Dendritic cell treated with granulocyte-macrophage colony-stimulating factor and Interleukin-4, amounts not matched to agents 40 ng/mL and 50 ng/mL, for 4 days (primary cell): ENCODE data around the gene RPSA.

Experiments
- H3K27ac Mint-ChIP-seq: one replicate; pipeline ENCODE4 v1.8.0; 2022; ENCODE audit warnings: mild to moderate bottlenecking, mixed read lengths
- H3K27me3 Mint-ChIP-seq: one replicate; pipeline ENCODE4 v1.8.0; 2022; ENCODE audit warnings: mild to moderate bottlenecking, mixed read lengths
- H3K36me3 Mint-ChIP-seq: one replicate; pipeline ENCODE4 v1.8.0; 2022; ENCODE audit warnings: low read depth, mixed read lengths
- H3K4me1 Mint-ChIP-seq: one replicate; pipeline ENCODE4 v1.8.0; 2022; ENCODE audit warnings: low read depth, mixed read lengths
- H3K4me3 Mint-ChIP-seq: one replicate; pipeline ENCODE4 v1.8.0; 2022; ENCODE audit warnings: mild to moderate bottlenecking, moderate library complexity, mixed read lengths
- H3K9me3 Mint-ChIP-seq: one replicate; pipeline ENCODE4 v1.8.0; 2022; ENCODE audit warnings: mixed read lengths
- intact Hi-C: fragments of 100-400 bp; cut with micrococcal nuclease; formaldehyde crosslinking; loops from one replicate; pipeline ENCODE4 v1.15.0; 2022

Gene RPSA

DNA sequence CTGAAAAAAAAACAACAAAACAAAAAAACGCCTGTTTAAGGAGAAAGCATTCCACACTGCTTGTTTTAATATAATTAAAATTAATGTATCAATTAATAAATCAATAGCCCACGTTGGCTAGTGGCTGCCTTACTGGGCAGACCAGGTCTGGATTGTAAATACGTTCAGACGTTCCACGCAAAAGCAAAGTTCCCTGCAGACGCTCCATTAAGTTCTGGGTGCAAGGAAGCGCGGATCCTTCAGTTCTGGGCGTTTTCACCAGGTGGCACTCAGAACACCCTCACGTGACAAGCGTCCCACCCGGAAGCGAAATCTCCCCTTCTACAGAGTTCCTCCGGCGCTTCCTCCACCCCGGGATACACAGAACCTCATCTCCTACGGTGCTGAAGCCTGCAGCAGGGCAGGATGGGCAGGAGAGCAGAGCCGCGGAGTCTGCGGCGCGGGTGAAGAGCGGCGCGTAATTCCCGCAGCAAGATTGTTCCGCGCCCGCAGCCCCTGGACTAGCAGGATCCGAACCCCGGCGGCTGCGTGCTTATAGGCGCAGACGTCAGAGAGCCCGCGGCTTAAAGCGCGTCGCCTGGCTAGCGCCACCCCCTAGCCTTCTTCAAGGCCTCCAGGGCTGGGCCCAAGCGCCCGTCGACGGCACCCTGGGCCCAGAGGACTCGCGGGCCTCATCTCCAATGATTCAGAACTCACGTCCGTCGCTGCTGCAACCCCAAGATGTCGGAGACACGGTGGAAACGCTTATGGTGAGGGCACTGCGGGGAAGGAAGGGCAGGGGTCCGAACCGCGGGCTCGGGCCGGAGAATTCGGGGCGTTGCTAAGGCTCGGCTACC, 23.3 kb upstream of the RPSA start, which contains the start of gene SLC25A38:
SLC25A38 (plus strand) TSS at position 326 of the 836 bp plus-strand sequence; CDS start at position 681, 355 bp downstream.
- Mint-ChIP-seq H3K27ac (peak within 1 kb of the TSS; percentile 94), H3K27me3 (no peaks in the 10 kb centered on the region), H3K4me3 (peak within 1 kb of the TSS; percentile 93), H3K36me3 (peaks cover 9% of the 10 kb centered on the region), H3K4me1 (peaks cover 18% of the 10 kb centered on the region), H3K9me3 (no peaks in the 10 kb centered on the region)
- intact Hi-C loops, result loop anchor here (5.0 to 10.0 kb wide), 3 partner anchors 198 to 1246 kb away; partner anchors contain the start of genes ACAA1, MYD88, SCN11A and WDR48

- peak overlapping the region; percentile 93 for H3K4me3 Mint-ChIP-seq
- H3K36me3 Mint-ChIP-seq, result peaks cover 9% of the 10 kb centered on the region
- H3K27me3 Mint-ChIP-seq, result no peaks in the 10 kb centered on the region
- peaks cover 23% of the 10 kb centered on the region for H3K4me1 Mint-ChIP-seq
- H3K27ac Mint-ChIP-seq, result peak overlapping the region; percentile 94
- H3K9me3 Mint-ChIP-seq, result no peaks in the 10 kb centered on the region
- intact Hi-C loops, result loop anchor here (1.0 to 10.0 kb wide), 4 partner anchors 22 to 1247 kb away; partner anchors contain the start of genes ACAA1, MYD88, RPSA and SCN11A
Measured at GRCh38 chr3:39383881-39384664, 22.4 kb upstream of the RPSA start.

GRCh38 chr3:39384665-39385000, 21.9 kb upstream of the RPSA start:
- Mint-ChIP-seq H3K4me1 (peaks cover 23% of the 10 kb centered on the region), H3K9me3 (no peaks in the 10 kb centered on the region), H3K27ac (no peak overlapping the region), H3K36me3 (peaks cover 14% of the 10 kb centered on the region), H3K4me3 (peak overlapping the region; percentile 59), H3K27me3 (no peaks in the 10 kb centered on the region)
- intact Hi-C loops, result loop anchor here (1.0 to 10.0 kb wide), 4 partner anchors 22 to 1247 kb away; partner anchors contain the start of genes ACAA1, MYD88, RPSA and SCN11A

GRCh38 chr3:39385456-39386090, 20.9 kb upstream of the RPSA start:
- Mint-ChIP-seq H3K27me3 (no peaks in the 10 kb centered on the region), H3K4me1 (peaks cover 26% of the 10 kb centered on the region), H3K4me3 (no peak overlapping the region), H3K36me3 (peaks cover 23% of the 10 kb centered on the region), H3K27ac (no peak overlapping the region), H3K9me3 (no peaks in the 10 kb centered on the region)
- intact Hi-C loops, result loop anchor here (10.0 kb wide), 1 partner anchor 201 kb away; no protein-coding TSS in a partner anchor

GRCh38 chr3:39386318-39386717, 20.2 kb upstream of the RPSA start:
- peaks cover 31% of the 10 kb centered on the region for H3K36me3 Mint-ChIP-seq
- H3K4me3 Mint-ChIP-seq, result no peak overlapping the region
- no peaks in the 10 kb centered on the region for H3K9me3 Mint-ChIP-seq
- H3K4me1 Mint-ChIP-seq, result peaks cover 26% of the 10 kb centered on the region
- intact Hi-C loops, result loop anchor here (10.0 kb wide), 1 partner anchor 202 kb away; no protein-coding TSS in a partner anchor
- H3K27ac Mint-ChIP-seq, result no peak overlapping the region
- H3K27me3 Mint-ChIP-seq, result no peaks in the 10 kb centered on the region

DNA sequence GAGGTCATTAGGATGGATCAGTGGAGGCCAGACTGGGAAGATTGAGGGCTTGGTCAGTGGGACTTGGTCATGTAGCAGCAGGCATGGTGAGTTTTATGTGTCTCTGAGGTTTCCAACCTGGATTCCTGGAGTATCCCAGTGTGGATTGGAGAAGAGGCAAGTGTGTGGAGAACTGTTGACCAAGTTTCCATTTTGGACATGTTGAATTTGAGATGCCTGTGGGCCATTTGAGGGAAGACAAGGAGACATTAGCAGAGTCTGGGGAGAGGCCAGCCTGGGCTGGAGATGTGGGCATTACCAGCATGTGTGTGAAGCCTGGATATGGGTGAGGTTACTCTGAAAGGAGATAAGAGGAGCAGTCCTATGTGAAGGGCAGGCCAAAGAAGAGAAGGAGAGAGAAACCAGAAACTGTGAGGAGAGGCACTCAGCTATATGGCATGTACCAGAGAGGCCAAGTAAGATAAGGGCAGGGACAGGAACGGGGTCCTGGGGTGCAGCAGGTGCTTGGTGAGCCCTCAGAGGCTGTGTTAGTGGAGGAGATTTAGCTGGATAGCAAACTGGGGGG, 19.0 kb upstream of the RPSA start:
- peaks cover 26% of the 10 kb centered on the region for H3K4me1 Mint-ChIP-seq
- no peaks in the 10 kb centered on the region for H3K9me3 Mint-ChIP-seq
- no peak overlapping the region for H3K27ac Mint-ChIP-seq
- H3K36me3 Mint-ChIP-seq, result peaks cover 42% of the 10 kb centered on the region
- no peaks in the 10 kb centered on the region for H3K27me3 Mint-ChIP-seq
- intact Hi-C loops, result loop anchor here (10.0 kb wide), 1 partner anchor 203 kb away; no protein-coding TSS in a partner anchor
- no peak overlapping the region for H3K4me3 Mint-ChIP-seq

- Mint-ChIP-seq H3K4me1 (peaks cover 26% of the 10 kb centered on the region), H3K27ac (no peak overlapping the region), H3K9me3 (no peaks in the 10 kb centered on the region), H3K4me3 (no peak overlapping the region), H3K27me3 (no peaks in the 10 kb centered on the region), H3K36me3 (peaks cover 48% of the 10 kb centered on the region)
- intact Hi-C loops, result loop anchor here (10.0 kb wide), 1 partner anchor 203 kb away; no protein-coding TSS in a partner anchor
Measured at GRCh38 chr3:39388153-39388552, 18.4 kb upstream of the RPSA start.

- Mint-ChIP-seq H3K27ac (no peak overlapping the region), H3K27me3 (no peaks in the 10 kb centered on the region), H3K4me3 (no peak overlapping the region), H3K4me1 (peaks cover 23% of the 10 kb centered on the region), H3K36me3 (peaks cover 48% of the 10 kb centered on the region), H3K9me3 (no peaks in the 10 kb centered on the region)
- intact Hi-C loops, result loop anchor here (10.0 kb wide), 1 partner anchor 204 kb away; no protein-coding TSS in a partner anchor
Measured at GRCh38 chr3:39388741-39389248, 17.7 kb upstream of the RPSA start.

GRCh38 chr3:39390181-39390580, 16.3 kb upstream of the RPSA start:
- no peak overlapping the region for H3K4me3 Mint-ChIP-seq
- H3K27ac Mint-ChIP-seq, result no peak overlapping the region
- intact Hi-C loops, result no loop called here
- peaks cover 21% of the 10 kb centered on the region for H3K4me1 Mint-ChIP-seq
- H3K27me3 Mint-ChIP-seq, result no peaks in the 10 kb centered on the region
- H3K9me3 Mint-ChIP-seq, result no peaks in the 10 kb centered on the region
- H3K36me3 Mint-ChIP-seq, result peaks cover 60% of the 10 kb centered on the region

GRCh38 chr3:39396690-39397089, 9.8 kb upstream of the RPSA start:
- intact Hi-C loops, result no loop called here
- Mint-ChIP-seq H3K9me3 (no peaks in the 10 kb centered on the region), H3K27me3 (no peaks in the 10 kb centered on the region), H3K4me1 (no peaks in the 10 kb centered on the region), H3K4me3 (no peak overlapping the region), H3K27ac (no peak overlapping the region), H3K36me3 (peaks cover 78% of the 10 kb centered on the region)

- no peak overlapping the region for H3K4me3 Mint-ChIP-seq
- H3K27me3 Mint-ChIP-seq, result no peaks in the 10 kb centered on the region
- H3K27ac Mint-ChIP-seq, result no peak overlapping the region
- intact Hi-C loops, result no loop called here
- H3K36me3 Mint-ChIP-seq, result peaks cover 57% of the 10 kb centered on the region
- H3K4me1 Mint-ChIP-seq, result no peaks in the 10 kb centered on the region
- H3K9me3 Mint-ChIP-seq, result no peaks in the 10 kb centered on the region
Measured at GRCh38 chr3:39398700-39399099, 7.8 kb upstream of the RPSA start.

DNA sequence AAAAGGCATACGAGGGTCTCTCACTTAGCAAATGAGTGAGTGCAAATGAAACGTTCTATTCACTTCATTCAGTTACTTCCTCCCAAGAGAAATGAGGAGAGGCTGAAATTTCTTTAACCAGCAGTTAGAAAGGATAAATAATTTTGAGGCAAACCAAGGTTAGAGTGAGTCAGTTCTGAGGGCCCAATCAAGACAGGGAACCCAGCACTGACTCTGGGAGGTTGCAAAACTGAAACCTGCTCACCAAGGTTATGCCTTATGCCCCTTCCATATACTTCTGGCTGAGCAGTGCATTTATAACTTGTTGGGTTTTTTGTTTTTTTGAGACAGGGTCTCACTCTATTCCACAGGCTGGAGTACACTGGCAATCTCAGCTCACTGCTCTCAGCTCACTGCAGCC, 4.5 kb upstream of the RPSA start:
- intact Hi-C loops, result no loop called here
- Mint-ChIP-seq H3K27me3 (no peaks in the 10 kb centered on the region), H3K27ac (no peak overlapping the region)

More for the DNA sequence above, 4.5 kb upstream of the RPSA start:
- H3K9me3 Mint-ChIP-seq, result no peaks in the 10 kb centered on the region
- no peak overlapping the region for H3K4me3 Mint-ChIP-seq
- H3K36me3 Mint-ChIP-seq, result peaks cover 31% of the 10 kb centered on the region
- no peaks in the 10 kb centered on the region for H3K4me1 Mint-ChIP-seq
